Measurements from ENCODE around the gene PTPRO. TPM values are rescaled to one million over a fixed set of nuclear protein-coding genes. Genes with fewer than 3 reads are reported as not detected.

PTPRO gene
- total RNA-seq, 6 experiments from 2014 or later: 0.43 to 2.7 (median 1.1) TPM

DNA sequence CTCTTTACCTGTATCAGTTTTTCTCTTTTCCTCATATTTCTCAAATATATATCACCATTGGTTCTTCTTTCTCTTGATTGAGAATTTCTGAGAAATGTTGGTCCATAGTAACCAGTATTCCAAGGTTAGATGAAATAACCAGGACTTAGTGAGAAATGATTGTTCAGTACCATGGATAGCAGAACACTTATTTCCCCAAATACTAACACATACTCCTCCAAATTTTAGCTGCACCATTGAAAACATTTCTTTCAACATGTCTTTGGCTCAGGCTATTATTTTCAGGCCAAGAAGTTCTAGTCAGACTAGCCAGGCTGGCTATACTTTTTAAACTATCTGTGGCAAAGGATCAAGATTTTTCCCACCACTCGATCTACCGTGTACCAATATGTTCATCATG, 113.3 kb downstream of the PTPRO start:
- Histone ChIP-seq H3K27ac (no peak overlapping the region), H3K4me1 (no peaks in the 10 kb centered on the region), H3K4me3 (no peak overlapping the region), H3K9me3 (no peaks in the 10 kb centered on the region), H3K36me3 (no peaks in the 10 kb centered on the region), H3K27me3 (no peaks in the 10 kb centered on the region)
- 82% methylated on average over 2 of the region's 2 CpGs for WGBS (ENCODE audit: insufficient coverage, low coverage, low lambda C conversion rate, missing lambda C conversion rate)
- ATAC-seq (no peak), DNase-seq (no peak)
- no peak for TF ChIP-seq POLR2A (IDR thresholded peaks at IDR 0.05)
- TF ChIP-seq, protein P1, sequence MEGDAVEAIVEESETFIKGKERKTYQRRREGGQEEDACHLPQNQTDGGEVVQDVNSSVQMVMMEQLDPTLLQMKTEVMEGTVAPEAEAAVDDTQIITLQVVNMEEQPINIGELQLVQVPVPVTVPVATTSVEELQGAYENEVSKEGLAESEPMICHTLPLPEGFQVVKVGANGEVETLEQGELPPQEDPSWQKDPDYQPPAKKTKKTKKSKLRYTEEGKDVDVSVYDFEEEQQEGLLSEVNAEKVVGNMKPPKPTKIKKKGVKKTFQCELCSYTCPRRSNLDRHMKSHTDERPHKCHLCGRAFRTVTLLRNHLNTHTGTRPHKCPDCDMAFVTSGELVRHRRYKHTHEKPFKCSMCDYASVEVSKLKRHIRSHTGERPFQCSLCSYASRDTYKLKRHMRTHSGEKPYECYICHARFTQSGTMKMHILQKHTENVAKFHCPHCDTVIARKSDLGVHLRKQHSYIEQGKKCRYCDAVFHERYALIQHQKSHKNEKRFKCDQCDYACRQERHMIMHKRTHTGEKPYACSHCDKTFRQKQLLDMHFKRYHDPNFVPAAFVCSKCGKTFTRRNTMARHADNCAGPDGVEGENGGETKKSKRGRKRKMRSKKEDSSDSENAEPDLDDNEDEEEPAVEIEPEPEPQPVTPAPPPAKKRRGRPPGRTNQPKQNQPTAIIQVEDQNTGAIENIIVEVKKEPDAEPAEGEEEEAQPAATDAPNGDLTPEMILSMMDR (IDR thresholded peaks at IDR 0.05): no peak
- intact Hi-C loops (cut with DNase I): no loop called here

DNA sequence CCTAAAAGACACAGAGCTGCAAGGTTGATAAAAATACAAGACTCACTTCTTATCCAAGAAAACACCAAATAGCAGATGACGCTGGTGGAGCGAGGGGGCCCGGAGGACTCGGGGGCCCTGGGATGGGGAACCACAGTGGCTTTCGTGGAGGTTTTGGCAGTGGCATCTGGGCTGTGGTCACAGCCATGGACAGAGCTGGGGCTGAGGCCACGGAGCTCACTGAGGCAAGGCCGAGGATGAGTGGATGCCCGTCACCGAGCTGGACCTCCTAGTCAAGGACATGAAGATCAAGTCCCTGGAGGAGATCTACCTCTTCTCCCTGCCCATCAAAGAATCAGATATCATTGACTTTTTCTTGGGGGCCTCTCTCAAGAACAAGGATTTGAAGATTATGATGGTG, 117.2 kb downstream of the PTPRO start:
- Histone ChIP-seq H3K27me3 (no peaks in the 10 kb centered on the region), H3K36me3 (no peaks in the 10 kb centered on the region), H3K9me3 (no peaks in the 10 kb centered on the region), H3K4me3 (no peak overlapping the region), H3K4me1 (no peaks in the 10 kb centered on the region), H3K27ac (no peak overlapping the region)
- DNase-seq (no peak), ATAC-seq (no peak)
- intact Hi-C loops (cut with DNase I): no loop called here
- TF ChIP-seq, protein P1 (IDR thresholded peaks at IDR 0.05): no peak
- no peak for TF ChIP-seq POLR2A (IDR thresholded peaks at IDR 0.05)
- WGBS (ENCODE audit: insufficient coverage, low coverage, low lambda C conversion rate, missing lambda C conversion rate): 82% methylated on average over 3 of the region's 9 CpGs

DNA sequence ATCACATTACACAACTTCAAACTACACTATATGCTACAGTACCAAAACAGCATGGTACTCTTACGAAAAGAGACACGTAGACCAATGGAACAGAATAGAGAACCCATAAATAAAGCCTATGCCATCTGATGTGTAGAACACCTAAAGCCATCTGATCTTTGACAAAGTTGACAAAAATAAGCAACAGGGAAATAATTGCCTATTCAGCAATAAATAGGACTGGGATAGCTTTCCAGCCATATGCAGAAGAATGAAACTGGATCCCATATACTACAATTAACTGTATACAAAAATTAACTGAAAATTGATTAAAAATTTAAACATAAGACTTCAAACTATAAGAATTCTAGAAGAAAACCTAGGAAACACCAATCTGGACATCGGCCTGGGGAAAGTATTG, 120.7 kb downstream of the PTPRO start:
- ATAC-seq (no peak), DNase-seq (no peak)
- H3K36me3 ChIP-seq: no peaks in the 10 kb centered on the region
- no peaks in the 10 kb centered on the region for H3K27me3 ChIP-seq
- no peaks in the 10 kb centered on the region for H3K4me1 ChIP-seq
- H3K27ac ChIP-seq: no peak overlapping the region
- intact Hi-C loops (cut with DNase I): no loop called here
- no peaks in the 10 kb centered on the region for H3K9me3 ChIP-seq
- H3K4me3 ChIP-seq: no peak overlapping the region
- TF ChIP-seq, protein P1 (IDR thresholded peaks at IDR 0.05): no peak
- TF ChIP-seq POLR2A (IDR thresholded peaks at IDR 0.05): no peak
- 67% methylated on average over 3 of the region's 3 CpGs for WGBS (ENCODE audit: insufficient coverage, low coverage, low lambda C conversion rate, missing lambda C conversion rate)

DNA sequence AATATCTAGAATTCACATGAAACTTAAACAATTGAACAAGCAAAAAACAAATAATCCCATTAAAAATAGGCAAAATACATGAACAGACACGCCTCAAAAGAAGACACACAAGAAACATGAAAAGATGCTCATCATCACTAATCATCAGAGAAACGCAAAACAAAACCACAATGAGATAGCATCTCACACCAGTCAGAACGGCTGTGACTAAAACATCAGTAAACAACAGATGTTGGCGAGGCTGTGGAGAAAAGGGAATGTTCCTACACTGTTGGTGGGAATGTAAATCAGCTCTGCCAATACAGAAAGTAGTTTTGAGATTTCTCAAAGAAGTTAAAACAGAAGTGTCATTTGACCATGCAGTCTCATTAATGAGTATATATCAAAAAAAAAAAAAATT, 121.3 kb downstream of the PTPRO start:
- WGBS (ENCODE audit: insufficient coverage, low coverage, low lambda C conversion rate, missing lambda C conversion rate): 40% methylated on average over 4 of the region's 4 CpGs
- no peaks in the 10 kb centered on the region for H3K9me3 ChIP-seq
- ATAC-seq (no peak), DNase-seq (no peak)
- H3K36me3 ChIP-seq: no peaks in the 10 kb centered on the region
- no peak overlapping the region for H3K4me3 ChIP-seq
- H3K27me3 ChIP-seq: no peaks in the 10 kb centered on the region
- intact Hi-C loops (cut with DNase I): no loop called here
- H3K27ac ChIP-seq: no peak overlapping the region
- TF ChIP-seq, protein P1 (IDR thresholded peaks at IDR 0.05): no peak
- no peak for TF ChIP-seq POLR2A (IDR thresholded peaks at IDR 0.05)
- H3K4me1 ChIP-seq: no peaks in the 10 kb centered on the region

DNA sequence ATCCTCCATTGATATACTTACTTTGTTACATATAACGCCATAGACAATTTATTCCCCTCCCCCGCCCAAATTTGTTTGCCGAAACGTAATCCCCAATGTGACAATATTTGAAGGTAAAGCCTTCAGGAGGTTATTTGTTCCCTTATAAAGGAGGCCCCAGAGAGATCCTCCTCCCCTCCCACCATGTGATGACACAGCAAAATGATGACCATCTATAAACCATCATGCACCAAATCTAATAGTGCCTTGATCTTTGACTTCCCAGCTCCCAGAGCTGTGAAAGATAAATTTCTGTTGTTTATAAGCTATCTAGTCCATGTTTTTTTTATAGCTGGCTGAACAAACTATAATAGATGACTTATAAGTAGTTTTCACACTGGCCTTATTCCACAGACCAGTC, 122.2 kb downstream of the PTPRO start:
- ATAC-seq: no peak
- H3K4me1 ChIP-seq: no peaks in the 10 kb centered on the region
- DNase-seq: no peak
- H3K36me3 ChIP-seq: no peaks in the 10 kb centered on the region
- H3K27ac ChIP-seq: no peak overlapping the region
- H3K9me3 ChIP-seq: no peaks in the 10 kb centered on the region
- no peaks in the 10 kb centered on the region for H3K27me3 ChIP-seq
- no peak for TF ChIP-seq POLR2A (IDR thresholded peaks at IDR 0.05)
- TF ChIP-seq, protein P1 (IDR thresholded peaks at IDR 0.05): no peak
- intact Hi-C loops (cut with DNase I): no loop called here
- H3K4me3 ChIP-seq: no peak overlapping the region
- 74% methylated on average over 4 of the region's 4 CpGs for WGBS (ENCODE audit: insufficient coverage, low coverage, low lambda C conversion rate, missing lambda C conversion rate)
